Measurements from ENCODE around the gene NCAPD2.

GRCh38 chr12:6524648-6525047 lies 30.7 kb downstream of the NCAPD2 start:
- TF ChIP-seq, protein P1, sequence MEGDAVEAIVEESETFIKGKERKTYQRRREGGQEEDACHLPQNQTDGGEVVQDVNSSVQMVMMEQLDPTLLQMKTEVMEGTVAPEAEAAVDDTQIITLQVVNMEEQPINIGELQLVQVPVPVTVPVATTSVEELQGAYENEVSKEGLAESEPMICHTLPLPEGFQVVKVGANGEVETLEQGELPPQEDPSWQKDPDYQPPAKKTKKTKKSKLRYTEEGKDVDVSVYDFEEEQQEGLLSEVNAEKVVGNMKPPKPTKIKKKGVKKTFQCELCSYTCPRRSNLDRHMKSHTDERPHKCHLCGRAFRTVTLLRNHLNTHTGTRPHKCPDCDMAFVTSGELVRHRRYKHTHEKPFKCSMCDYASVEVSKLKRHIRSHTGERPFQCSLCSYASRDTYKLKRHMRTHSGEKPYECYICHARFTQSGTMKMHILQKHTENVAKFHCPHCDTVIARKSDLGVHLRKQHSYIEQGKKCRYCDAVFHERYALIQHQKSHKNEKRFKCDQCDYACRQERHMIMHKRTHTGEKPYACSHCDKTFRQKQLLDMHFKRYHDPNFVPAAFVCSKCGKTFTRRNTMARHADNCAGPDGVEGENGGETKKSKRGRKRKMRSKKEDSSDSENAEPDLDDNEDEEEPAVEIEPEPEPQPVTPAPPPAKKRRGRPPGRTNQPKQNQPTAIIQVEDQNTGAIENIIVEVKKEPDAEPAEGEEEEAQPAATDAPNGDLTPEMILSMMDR (IDR thresholded peaks at IDR 0.05), result no peak
- TF ChIP-seq EZH2 (IDR thresholded peaks at IDR 0.05; ENCODE audit: borderline replicate concordance, insufficient read depth, low read depth, low read length, poor library complexity, severe bottlenecking), result no peak

Data from B cell (primary cell).